Measurements from ENCODE around the gene MCRIP1. TPM values are rescaled to one million over a fixed set of nuclear protein-coding genes. Genes with fewer than 3 reads are reported as not detected.

The MCRIP1 gene
- total RNA-seq, 3 donors from 2014 or later = 21.2 to 80.2 (median 38.7) TPM

DNA sequence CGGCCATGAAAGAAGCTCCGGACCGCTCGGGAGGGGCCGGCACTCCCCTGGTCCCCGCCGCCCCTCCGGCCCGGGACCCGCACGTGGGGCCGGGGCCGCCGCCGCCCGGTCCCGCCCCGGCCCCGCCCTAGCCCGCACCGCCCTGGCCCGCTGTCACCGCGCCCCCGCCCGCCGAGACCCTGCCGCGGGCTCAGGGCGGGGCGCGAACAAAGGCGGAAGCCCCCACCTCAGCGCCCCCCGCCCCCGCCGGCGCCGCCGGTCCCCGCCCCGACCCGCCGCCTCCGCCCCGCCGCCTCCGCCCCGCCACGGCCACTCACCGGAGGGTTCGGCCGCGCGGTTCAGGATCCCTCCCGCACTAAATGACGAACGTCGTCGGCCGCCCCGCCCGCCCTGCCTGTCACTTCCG lies 37.9 kb upstream of the MCRIP1 start, which contains the start of gene ARHGDIA:
Gene ARHGDIA (minus strand): TSS at position 357 of the 406 bp plus-strand sequence. CDS start 1,407 bp downstream, outside the sequence.
- TF ChIP-seq, protein P1, sequence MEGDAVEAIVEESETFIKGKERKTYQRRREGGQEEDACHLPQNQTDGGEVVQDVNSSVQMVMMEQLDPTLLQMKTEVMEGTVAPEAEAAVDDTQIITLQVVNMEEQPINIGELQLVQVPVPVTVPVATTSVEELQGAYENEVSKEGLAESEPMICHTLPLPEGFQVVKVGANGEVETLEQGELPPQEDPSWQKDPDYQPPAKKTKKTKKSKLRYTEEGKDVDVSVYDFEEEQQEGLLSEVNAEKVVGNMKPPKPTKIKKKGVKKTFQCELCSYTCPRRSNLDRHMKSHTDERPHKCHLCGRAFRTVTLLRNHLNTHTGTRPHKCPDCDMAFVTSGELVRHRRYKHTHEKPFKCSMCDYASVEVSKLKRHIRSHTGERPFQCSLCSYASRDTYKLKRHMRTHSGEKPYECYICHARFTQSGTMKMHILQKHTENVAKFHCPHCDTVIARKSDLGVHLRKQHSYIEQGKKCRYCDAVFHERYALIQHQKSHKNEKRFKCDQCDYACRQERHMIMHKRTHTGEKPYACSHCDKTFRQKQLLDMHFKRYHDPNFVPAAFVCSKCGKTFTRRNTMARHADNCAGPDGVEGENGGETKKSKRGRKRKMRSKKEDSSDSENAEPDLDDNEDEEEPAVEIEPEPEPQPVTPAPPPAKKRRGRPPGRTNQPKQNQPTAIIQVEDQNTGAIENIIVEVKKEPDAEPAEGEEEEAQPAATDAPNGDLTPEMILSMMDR (IDR thresholded peaks at IDR 0.05) = no peak
- Histone ChIP-seq H3K4me1 (ENCODE audit: low read depth) (peaks cover 54% of the 10 kb centered on the region), H3K4me3 (peak within 1 kb of the TSS; percentile 87), H3K36me3 (ENCODE audit: low read depth) (no peaks in the 10 kb centered on the region), H3K9me3 (no peaks in the 10 kb centered on the region)
- DNase-seq (no peak), ATAC-seq (no peak)
- intact Hi-C loops (cut with DNase I, micrococcal nuclease) = no loop called here

- peak overlapping the region; percentile 87 for H3K4me3 ChIP-seq
- peaks cover 59% of the 10 kb centered on the region for H3K4me1 ChIP-seq (ENCODE audit: low read depth)
- intact Hi-C loops (cut with DNase I, micrococcal nuclease) = no loop called here
- H3K36me3 ChIP-seq (ENCODE audit: low read depth) = no peaks in the 10 kb centered on the region
- DNase-seq (peak; percentile 55 to 77 (median 75)), ATAC-seq (peak; percentile 20)
- TF ChIP-seq, protein P1 (IDR thresholded peaks at IDR 0.05) = no peak
- H3K9me3 ChIP-seq = no peaks in the 10 kb centered on the region
Measured at GRCh38 chr17:81870131-81870980, 37.3 kb upstream of the MCRIP1 start.

GRCh38 chr17:81869221-81870130 lies 36.4 kb upstream of the MCRIP1 start:
- intact Hi-C loops (cut with DNase I, micrococcal nuclease) = no loop called here
- TF ChIP-seq, protein P1 (IDR thresholded peaks at IDR 0.05) = peak; percentile 71
- Histone ChIP-seq H3K4me1 (ENCODE audit: low read depth) (peaks cover 68% of the 10 kb centered on the region), H3K4me3 (no peak overlapping the region), H3K36me3 (ENCODE audit: low read depth) (no peaks in the 10 kb centered on the region), H3K9me3 (no peaks in the 10 kb centered on the region)
- ATAC-seq (no peak), DNase-seq (peak; percentile 36 to 72 (median 67))

DNA sequence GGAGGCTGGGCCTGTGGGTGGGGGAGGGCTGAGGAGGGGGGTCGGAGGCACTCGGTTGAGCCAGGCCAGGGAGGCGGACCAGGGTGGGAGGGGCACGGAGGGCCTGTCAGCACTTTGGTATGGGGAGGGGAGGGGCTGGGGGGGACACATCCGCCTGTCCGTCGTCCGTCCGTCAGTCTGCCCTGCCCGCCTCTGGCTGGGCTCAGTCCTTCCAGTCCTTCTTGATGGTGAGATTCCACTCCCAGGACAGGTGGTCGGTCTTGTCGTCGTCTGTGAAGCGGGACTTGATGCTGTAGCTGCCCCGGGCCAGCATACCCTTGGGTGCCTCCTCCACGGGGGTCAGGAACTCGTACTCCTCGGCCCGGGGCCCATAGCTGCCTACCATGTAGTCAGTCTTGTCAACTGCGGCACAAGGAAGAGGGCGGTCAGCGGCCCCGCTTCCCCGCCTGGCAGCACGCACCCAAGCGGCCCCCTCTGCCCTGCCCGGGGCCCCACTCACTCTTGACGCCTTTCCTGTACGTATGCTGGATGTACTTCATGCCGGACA lies 35.7 kb upstream of the MCRIP1 start:
- intact Hi-C loops (cut with DNase I, micrococcal nuclease) = no loop called here
- TF ChIP-seq, protein P1 (IDR thresholded peaks at IDR 0.05) = no peak
- H3K9me3 ChIP-seq = no peaks in the 10 kb centered on the region
- peaks cover 70% of the 10 kb centered on the region for H3K4me1 ChIP-seq (ENCODE audit: low read depth)
- H3K4me3 ChIP-seq = no peak overlapping the region
- peak in 2 of 3 donors; percentile 35 to 76 for DNase-seq
- H3K36me3 ChIP-seq (ENCODE audit: low read depth) = no peaks in the 10 kb centered on the region
- ATAC-seq = no peak

GRCh38 chr17:81867991-81868673 lies 35.0 kb upstream of the MCRIP1 start:
- ATAC-seq (no peak), DNase-seq (peak in 2 of 3 donors; percentile 47 to 57)
- TF ChIP-seq, protein P1 (IDR thresholded peaks at IDR 0.05) = no peak
- Histone ChIP-seq H3K4me1 (ENCODE audit: low read depth) (peaks cover 70% of the 10 kb centered on the region), H3K36me3 (ENCODE audit: low read depth) (no peaks in the 10 kb centered on the region), H3K9me3 (no peaks in the 10 kb centered on the region), H3K4me3 (no peak overlapping the region)
- intact Hi-C loops (cut with DNase I, micrococcal nuclease) = no loop called here

Data from mucosa of descending colon (tissue), 3 donors.